Stimulated activated CD8-positive, alpha-beta memory T cell treated with anti-CD3 and anti-CD28 coated beads, Interleukin-2, amount 100 ng/mL, for 1 hour (primary cell): ENCODE measurements around the gene LRRC75B.

Experiments used
- DNase-seq, 2 donors: peaks; one replicate each; pipeline ENCODE4 v3.0.0-alpha.2; 2020; ENCODE audit warnings: low read depth in 2 of 2

LRRC75B gene

DNA sequence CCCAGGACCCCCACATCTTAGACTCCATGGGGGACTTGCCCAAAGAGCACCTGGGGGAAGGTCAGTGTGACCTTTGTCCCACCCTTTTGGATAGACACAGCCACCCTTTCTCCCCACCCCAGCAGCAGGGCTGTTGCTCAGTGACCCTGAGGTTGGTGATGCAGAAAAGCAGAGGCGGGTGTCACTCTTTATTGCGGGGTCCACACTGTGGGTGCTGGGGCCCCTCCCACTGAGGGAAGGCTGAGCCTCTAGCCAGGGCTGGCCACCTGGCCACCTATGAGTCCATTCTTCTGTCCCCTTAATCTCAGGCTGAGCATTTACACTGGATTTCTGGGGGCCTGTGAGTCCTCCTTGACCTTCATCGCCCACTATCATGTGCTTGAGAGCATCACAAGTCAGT, 7.4 kb downstream of the LRRC75B start:
- DNase-seq, result no peak

DNA sequence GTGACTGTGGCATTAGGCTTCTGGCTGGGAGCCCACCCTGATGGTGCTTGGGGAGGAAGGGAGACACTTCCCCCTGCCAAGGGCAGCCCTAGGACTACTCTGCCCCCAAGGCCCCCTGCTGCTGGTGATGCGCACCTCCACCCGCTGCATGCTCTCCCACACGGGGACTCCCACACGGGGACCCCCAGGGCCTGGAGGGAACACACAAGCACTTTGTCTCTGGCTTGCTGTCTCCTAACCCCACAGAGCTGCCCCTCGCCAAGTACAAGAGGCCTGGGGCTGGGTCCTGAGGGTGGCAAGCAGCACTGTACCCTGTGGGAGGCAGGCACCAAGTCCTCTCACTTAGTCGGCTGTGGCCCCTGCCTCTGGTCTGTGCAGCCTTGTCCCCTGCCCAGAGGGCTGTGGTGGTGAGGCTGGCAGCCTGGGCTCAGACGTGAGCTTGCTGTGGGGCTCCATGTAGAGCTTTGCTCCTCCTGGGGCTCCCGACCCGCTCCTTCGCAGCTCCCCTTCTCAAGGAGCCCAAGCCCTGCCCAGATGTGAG, 7.9 kb downstream of the LRRC75B start:
- DNase-seq, result no peak

DNA sequence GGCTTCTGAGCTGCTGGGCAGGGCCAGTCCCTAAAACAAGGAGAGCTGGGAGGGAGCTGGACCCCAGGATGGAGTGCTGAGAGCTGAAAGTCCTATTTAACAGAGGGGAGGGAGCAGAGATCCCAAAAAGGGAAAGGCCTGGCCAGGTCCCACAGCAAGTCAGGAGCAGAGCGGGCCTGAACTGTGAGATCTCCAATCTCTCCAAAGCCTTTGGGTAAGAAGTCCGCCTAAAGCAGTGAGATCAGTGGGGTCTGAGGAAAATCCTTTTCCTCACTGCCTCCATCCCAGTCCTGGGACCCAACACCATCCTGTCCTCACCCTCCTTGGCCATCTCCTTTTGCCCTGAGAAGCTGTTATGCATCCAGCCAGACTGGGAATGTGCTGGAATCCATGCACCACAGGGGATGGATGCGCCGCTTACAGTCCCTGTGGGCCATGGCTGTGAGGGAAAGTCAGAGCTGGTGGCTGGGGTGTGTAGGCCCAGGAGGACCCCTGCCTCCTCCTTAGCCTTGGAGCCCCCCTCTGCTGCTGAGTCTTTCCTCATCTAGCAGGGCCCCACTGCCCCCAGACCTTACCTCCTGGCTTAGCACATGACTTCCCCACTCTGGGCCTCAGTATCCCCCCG, 8.6 kb downstream of the LRRC75B start:
- no peak for DNase-seq

DNA sequence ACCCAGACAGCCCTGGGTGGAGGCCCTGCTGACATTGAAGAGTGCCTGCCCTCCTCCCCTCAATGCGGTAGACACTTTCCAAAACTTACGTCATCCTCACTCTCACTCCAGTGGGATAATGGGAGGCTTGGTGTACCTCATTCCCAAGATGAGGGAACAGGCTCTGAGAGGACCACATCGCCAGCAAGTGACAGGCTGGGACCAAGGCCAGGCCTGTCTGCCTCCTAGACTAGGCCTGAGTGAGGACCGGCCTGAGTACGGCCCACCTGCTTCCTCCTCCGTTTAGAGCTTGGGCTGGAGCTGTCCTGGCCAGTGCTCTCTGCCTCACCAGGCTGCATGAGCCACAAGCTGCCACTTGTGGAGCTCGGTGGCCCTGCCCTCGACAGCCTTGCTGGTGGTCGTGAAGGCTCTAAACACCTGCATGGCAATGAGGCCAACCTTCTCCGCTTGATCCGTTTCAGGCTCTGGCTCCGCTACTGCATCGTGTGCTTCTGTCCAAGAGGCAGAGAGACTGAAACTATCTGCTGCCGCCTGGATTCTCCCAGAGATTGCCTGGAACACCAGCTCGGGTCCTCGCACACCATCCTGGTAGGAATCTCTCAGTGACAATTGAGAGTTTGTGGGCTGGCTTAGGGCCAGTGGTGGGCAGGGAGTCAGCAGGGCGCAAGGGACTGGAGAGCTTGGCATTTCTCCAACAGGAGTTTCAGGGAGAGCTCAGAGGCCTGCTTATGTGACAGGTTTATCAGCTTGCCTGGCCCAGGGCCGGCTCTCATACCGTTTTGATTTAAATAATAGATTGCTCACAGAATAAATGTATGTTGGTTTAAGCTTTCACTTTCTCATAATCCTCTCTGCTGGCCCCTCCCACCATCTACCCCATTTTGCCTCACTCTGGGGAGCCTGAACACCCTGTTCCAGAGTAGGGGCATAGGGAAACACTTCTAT, 9.4 kb downstream of the LRRC75B start:
- DNase-seq, result no peak

DNA sequence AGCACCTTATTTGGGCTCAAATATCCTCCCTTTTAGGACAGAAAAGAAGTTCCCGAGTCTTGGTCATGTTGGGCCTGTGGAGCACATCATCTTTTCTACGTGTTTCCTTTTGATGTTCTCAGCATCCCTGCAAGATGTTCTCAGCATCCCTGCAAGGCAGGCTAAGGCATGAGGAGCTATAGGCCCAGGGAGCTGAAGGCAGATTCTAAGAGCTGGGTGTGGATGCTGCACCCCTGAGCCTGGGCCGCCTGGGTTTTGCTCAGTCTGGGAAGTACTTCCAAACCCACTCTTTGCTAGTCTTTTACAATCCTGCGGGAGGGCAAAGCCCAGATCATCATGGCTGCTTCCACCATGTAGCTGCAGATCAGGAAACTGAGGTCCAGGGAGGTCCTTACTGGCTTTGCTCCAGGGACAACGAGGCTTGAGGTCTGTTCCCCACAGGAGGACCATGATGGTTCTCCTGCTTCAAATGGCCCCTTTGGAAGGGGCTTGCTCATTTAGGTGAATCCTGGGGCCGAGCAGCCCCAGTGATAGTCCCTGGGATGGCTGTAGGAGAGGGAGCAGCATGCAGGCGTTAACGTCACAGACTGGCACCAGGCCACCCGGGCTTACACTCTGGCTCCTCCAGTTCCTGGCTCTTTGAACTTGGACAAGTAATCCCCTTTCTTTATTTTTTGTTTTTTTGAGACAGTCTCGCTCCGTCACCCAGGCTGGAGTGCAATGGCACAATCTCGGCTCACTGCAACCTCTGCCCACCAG, 10.6 kb downstream of the LRRC75B start:
- no peak for DNase-seq

DNA sequence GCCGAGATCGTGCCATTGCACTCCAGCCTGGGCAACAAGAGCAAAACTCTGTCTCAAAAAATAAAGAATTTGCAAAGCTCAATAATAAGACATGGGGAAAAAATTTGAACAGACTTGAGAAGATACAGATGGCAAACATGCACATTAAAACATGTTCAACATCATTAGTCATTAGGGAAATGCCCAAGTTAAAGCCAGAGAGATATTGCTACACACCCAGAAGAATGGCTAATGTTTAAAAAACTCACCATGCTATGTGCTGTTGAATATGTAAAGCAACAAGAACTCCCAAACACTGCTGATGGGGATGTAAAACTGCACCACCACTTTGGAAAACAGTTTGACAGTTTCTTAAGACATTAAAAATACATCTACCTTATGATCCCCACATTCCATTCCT, 12.6 kb downstream of the LRRC75B start:
- DNase-seq, result no peak

DNA sequence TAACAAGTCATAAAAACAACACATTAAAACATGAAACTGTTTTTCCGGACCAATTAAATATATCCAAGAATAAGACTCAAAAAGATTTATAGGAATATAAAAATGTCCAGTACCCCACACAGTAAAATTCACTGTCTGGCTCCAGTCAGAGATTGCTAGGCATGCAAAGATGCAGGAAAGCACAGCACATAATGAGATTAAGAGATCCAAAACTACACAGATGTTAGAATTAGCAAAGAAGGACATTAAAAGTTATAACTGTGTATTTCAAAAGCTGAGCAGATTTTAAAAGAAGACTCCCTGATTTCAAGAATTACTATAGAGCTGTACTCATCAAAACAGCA, 13.6 kb downstream of the LRRC75B start:
- DNase-seq, result no peak

DNA sequence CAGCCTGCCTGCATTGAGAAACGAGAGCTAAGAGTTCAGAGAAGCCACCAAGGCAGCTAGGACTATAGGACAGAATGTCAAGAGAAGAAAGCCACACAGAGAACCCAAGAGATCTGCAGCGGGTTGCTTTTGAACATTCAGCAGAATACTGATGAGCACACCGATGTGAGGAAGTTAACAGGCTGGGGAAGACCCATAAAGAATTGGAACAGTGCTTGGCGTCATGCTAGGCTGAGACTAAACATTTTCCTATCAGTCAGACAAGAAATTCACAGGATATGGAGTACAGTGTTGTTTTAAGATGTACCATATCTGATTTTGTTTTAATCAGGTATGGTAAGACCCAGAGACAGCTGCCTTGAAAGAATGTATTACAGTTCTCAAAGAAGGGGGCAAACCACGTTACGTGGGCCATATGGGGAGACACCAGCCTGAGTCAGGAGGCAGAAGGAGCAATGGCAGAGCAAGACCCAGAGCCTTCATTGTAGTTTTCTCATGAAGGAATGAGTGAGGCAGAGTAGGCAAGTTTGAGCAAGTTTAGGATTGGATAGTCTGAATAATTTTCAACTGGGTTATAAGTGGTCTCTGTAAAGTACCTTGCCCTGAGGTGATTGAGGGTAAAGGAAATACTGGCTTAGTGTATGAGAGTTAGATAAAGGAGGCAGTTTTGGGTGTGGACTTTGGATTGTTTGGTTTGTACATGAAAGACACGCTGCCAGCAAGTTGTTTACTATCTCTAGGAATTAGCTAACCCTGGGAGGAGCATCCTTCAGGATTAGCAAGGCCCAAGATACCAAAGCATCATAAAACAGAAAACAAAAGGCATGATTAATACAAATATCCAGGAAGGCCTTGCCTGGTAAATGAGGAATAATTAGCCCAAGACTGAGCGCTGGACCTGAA, 14.3 kb downstream of the LRRC75B start:
- DNase-seq, result no peak

DNA sequence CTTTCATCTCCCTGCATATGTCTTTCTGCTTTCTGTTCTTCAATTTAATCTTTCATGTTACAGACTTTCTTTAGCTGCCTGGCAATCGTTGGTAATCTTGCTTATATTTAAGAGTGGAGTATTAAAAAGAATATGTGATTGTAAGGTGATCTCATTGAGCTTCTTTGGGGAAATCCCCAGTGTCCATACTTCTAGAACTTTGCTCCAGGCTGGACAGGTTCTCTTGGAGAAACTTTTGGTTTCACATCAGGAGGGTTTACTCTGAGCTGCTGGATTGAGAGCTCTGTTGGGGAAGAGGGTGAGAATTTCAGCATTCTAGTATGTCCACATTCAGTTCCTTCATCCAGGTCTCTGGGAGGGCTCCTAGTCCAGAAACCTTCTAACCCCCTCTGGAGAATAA, 16.1 kb downstream of the LRRC75B start:
- no peak for DNase-seq

DNA sequence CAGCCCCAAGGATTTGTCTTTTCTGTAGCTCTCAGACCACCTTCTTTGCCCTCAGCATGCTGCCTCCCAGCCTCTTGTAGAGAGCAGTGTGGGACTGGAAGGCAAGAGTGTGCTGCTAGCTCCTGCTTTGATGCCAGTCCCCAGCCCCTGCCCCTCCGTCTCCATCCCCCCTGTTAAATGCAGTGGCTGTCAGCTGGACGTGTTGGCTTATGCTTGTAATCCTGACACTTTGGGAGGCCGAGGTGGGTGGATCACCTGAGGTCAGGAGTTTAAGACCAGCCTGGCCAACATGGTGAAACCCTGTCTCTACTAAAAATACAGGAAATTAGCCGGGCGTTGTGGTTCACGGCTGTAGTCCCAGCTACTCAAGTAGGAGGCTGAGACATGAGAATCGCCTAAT, 21.6 kb downstream of the LRRC75B start:
- DNase-seq, result no peak

DNA sequence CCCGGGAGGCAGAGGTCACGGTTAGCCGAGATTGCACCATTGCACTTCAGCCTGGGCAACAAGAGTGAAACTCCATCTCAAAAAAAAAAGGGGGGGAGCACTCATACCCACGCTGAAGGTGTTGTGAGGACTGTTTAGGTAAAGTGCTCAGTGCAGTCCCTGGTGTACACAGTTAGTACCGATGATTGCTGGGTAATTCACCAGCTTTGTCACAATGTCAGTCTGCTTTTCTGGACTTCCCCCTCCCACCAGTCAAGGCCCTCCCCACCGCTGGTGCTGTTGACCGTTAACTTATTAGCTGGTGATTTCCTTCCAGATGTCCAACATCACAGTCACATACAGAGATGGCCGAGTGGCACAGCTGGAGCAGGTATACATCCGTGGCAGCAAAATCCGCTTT, 25.2 kb downstream of the LRRC75B start:
- no peak for DNase-seq

DNA sequence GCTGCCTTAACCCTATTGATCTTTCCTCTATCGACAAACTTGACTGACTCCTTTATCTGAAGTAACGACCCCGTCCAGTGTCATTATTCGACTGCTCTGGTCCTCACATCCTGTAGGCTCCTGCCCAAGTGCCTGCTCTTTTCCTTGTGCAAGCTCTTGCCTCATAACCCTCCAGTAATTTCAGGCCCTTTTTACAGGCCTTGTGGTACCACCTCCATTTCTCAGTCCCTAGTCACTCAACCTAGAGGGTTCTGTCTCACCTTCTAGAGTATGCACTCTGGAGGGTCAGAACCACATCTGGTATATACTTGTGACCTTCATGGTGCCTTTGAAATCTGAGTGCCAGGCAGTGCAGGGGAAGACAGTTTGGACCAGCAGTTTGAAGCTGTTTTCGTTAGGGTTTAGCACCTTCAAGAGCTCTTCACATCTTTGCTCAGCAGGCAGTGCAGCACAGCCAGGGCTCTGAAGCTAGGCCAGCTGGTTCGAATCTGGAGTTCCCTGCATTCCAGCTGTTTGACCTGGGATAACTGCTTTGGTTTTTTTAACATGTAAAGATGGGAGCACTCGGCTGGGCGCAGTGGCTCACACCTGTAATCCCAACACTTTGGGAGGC, 25.9 kb downstream of the LRRC75B start:
- DNase-seq, result no peak

DNA sequence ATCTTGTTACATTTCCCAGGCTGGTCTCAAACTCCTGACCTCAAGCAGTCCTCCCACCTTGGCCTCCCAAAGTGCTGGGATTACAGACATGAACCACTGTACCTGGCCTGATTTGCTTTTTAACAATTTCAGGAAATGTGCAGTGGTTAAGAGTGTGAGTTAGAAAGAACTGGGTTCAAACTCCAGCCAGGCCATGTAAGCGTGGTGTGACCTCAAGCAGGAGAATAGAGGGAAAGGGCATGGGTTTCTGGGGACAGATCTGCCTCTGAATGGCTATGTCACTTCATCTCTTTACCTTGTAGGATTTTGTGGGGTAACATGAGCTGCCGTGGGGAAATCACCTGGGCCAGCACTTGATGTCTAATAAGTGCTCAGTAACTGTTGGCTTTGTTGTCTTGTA, 27.8 kb downstream of the LRRC75B start:
- DNase-seq, result no peak

DNA sequence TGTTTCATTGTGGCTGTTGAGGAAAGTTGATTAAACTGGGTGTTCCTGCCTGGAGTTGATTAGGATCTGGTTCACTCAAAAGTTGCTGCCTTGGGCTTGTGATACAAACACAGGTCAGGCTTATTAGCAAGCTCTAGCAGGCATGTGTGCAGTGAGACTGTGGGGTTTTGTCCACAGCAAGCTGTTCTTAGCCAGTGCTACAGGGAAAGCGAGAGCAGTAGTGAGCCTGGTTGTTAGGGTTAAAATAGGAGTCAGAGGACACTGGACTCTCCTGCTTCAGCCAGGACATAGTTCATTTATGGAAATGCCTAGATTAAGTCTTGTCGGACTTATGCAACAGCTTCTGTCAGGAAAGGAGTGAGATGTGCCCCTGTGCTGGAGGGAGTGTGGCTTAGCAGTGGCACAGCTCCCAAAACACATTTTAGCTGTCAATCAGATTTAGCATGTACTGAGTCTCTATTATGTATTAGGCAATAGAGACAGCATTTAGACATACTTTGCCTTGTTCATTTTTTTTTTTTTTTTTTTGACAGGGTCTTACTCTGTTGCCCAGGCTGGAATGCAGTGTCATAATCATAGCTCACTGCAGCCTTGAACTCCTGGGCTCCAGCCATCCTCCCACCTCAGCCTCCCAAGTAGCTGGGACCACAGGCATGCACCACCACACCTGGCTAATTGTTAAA, 28.4 kb downstream of the LRRC75B start:
- DNase-seq, result no peak

DNA sequence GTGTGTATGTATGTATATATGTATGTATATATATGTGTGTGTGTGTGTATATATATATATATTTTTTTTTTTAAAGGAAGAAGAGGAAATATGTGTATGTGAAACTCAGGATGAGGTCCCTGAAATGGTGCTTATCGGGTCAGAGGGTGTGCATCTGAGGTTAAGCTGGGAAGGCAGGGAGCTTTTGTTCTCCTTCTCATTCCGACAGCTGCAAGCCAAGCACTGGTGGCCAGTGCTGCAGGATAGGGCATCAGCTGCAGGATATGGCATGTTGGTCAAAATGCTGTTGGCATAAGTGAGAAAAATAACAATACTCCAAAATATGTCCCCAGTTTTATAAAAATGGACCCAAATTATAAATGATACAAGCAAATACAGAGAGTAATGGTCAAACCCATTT, 29.6 kb downstream of the LRRC75B start:
- no peak for DNase-seq

DNA sequence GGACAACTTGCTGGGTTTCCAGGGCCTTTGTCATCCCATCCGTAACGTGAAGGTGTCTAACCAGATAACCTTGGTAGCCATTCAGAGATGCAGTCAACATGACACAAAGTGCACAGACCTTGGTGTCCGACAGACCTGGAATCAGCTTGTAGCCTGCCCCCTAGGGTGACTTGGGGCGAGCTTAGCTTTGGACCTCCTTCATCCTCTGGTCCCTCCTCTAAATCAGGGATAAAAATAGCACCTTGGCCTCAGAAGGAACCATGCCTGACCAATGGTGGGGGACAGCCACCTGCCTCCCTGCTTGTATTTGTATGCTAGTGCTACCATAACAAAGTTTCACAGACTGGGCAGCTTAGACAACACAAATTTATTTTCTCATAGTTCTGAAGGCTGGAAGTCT, 33.4 kb downstream of the LRRC75B start:
- no peak for DNase-seq

DNA sequence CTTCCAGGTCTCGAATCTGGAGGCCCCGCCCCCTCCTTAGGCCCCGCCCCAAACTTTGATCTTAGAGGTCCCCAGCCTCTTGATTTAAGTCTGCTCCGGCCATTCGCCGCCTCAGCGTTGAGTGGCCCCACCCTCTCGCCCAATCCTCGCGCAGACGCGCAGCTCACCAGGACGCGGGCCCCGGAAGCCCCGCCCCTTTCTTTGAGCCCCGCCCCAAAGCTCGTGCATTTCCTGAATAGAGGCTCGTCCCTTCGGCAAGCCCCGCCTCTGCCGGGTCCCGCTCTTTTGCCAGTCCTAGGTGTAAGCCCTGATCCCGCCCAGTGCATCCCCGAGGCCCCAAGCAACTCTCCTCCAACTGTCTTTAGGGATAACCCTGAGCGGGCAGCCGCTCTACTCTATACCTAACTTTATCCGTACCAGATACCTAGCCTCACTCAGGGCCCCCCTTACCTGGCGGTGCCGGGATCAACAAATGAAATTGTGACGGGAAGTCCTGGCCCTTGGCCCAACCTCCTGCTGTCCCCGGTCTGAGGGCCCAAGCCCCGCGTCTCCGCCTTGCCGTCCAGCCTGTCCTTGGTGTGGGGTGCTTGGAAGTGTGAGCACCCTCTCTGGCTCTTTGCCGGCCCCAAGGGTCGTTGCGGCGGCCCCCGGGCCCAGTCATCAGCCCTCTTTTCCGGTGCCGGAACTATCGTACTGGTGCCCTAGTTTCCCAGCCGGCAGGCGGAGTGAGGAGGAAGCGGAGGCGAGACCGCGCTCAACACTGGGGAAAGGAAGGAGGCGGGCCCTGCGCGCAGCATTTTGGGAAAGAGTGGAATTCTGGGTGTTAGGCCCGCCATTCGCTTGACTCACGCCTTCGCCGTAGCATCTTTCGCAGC, 37.5 kb downstream of the LRRC75B start, which contains the start of gene SNRPD3:
SNRPD3 (plus strand) TSS at position 835 of the 875 bp plus-strand sequence. CDS start 1,676 bp downstream, outside the sequence.
- peak; percentile 99 to 100 for DNase-seq

DNA sequence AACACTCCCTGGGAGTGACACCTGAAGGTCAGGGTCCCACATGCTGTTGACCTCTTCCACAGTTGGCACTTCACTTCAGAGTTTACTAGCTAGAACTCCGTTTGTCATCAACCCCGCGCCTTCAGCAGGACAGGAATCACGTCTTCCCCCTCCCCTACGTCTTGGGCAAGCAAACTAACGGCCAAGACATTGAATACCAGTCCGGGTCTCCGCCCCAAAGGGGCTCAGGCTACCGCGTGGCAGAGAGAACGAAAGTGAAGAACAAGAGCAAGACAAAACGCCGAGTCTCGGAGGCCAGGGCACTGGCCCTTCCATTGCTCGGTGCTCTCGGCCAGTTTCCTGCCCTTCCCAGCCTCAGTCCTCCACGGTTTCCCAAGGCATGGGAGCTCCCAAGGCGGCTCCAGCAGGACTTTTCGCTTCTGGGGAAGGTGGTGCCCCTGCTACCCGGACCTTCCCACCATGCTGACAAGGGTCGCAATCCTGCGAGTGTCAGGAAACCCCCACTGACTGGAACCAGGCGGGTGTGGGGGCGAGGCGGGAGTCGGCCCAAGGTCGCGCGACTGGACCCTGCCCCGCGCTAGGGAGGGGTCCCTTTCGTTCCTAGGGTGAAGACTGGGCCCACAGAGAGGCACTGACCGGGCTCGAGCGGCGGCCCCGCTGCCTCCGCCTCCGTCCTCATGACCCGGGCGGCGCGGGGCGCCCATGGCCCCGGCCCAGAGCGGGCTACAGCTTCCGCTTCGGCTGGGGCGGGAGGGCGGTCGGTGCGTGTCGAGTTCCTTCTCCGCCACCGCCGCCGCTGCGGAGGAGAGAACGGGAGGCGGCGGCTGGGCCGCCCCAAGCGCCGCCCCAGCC, 38.3 kb downstream of the LRRC75B start, which contains the start of gene GUCD1:
GUCD1 (minus strand) TSS at position 826 of the 852 bp plus-strand sequence; CDS start at position 679, 147 bp downstream.
- no peak for DNase-seq
